ENCODE measurements around the gene GALNTL6. TPM values are rescaled to one million over a fixed set of nuclear protein-coding genes. Genes with fewer than 3 reads are reported as not detected.
"Not testable (repeated sequence)": the region's sequence is repeated elsewhere in the genome, so short reads cannot be mapped to it uniquely, and the experiment has no call there.

GALNTL6 gene
- total RNA-seq, 2 donors from 2014 or later = 0.08 TPM; not detected in 1

DNA sequence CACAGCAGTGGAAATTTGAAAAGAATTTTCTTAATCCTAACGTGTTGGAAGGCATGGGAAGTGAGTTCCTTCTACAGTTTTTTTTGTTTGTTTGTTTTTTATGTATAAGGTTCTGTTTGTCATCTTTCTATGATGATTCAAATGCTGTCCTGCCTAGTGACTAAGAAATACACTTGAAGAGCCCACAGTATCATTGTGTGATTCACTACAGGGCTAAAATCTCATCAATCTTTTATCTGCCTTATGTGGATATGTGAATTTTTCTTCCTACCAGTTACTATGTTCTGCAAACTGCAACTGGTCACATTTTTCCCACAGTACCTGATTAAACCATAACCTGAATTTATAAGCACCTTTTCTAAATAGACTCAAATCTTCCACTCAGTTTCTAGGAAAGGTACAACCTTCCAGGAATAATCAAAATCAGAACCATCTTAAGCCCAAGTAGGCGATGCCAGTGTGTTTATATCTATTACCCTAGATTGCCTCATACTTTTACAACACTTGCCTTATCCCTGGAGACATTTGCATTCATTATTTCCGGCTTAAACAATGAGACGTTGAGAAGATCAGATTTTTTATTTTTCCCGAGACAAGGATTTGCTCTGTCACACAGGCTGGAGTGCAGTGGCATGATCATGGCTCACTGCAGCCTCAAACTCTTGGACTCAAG is 1140.8 kb downstream of the GALNTL6 start:
- no peaks in the 10 kb centered on the region for H3K4me1 ChIP-seq
- no peaks in the 10 kb centered on the region for H3K36me3 ChIP-seq
- no peak for DNase-seq (ENCODE audit: low spot score)
- H3K9me3 ChIP-seq = no peaks in the 10 kb centered on the region
- H3K4me3 ChIP-seq = no peak overlapping the region
- no peak for TF ChIP-seq CTCF (IDR thresholded peaks at IDR 0.05)
- no peaks in the 10 kb centered on the region for H3K27me3 ChIP-seq
- H3K27ac ChIP-seq = no peak overlapping the region

GRCh38 chr4:172956340-172956739 is 1143.1 kb downstream of the GALNTL6 start:
- H3K9me3 ChIP-seq; H3K36me3 ChIP-seq; H3K27me3 ChIP-seq; DNase-seq (ENCODE audit: low spot score); H3K27ac ChIP-seq; H3K4me3 ChIP-seq; H3K4me1 ChIP-seq: not testable (repeated sequence)

DNA sequence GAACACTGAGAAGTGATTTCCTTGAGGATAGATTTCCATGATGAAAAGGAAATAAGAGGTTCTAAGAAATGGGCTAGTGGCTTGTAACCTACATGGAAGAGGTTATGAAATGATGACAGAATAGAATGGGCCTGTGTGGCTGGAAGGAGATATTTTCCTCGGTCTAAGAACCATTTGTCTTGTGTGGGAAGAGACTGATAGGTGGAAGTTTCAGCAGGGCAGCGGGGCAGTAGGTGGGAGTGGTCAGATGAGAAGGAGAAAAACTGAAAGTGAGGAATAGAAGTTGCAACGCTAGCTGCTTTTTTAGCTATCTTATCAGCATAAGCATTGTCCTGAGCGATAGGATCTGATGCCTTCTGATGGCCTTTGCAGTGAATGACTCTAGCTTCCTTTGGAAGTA is 1144.0 kb downstream of the GALNTL6 start:
- TF ChIP-seq CTCF (IDR thresholded peaks at IDR 0.05) = no peak
- Histone ChIP-seq H3K36me3 (no peaks in the 10 kb centered on the region), H3K4me1 (no peaks in the 10 kb centered on the region), H3K9me3 (no peaks in the 10 kb centered on the region), H3K27ac (no peak overlapping the region), H3K4me3 (no peak overlapping the region), H3K27me3 (no peaks in the 10 kb centered on the region)
- no peak for DNase-seq (ENCODE audit: low spot score)

GRCh38 chr4:172962564-172963353 is 1149.6 kb downstream of the GALNTL6 start:
- Histone ChIP-seq H3K27ac (no peak overlapping the region), H3K27me3 (no peaks in the 10 kb centered on the region), H3K9me3 (no peaks in the 10 kb centered on the region), H3K4me3 (no peak overlapping the region), H3K4me1 (no peaks in the 10 kb centered on the region), H3K36me3 (no peaks in the 10 kb centered on the region)
- DNase-seq (ENCODE audit: low spot score) = no peak
- TF ChIP-seq CTCF (IDR thresholded peaks at IDR 0.05) = no peak

GRCh38 chr4:172963498-172964294 is 1150.5 kb downstream of the GALNTL6 start:
- H3K4me1 ChIP-seq = no peaks in the 10 kb centered on the region
- H3K9me3 ChIP-seq = peaks cover 0 to 2% of the 10 kb centered on the region in 2 donors
- no peak overlapping the region for H3K4me3 ChIP-seq
- DNase-seq (ENCODE audit: low spot score) = no peak
- no peaks in the 10 kb centered on the region for H3K27me3 ChIP-seq
- H3K36me3 ChIP-seq = no peaks in the 10 kb centered on the region
- no peak for TF ChIP-seq CTCF (IDR thresholded peaks at IDR 0.05)
- H3K27ac ChIP-seq = no peak overlapping the region

DNA sequence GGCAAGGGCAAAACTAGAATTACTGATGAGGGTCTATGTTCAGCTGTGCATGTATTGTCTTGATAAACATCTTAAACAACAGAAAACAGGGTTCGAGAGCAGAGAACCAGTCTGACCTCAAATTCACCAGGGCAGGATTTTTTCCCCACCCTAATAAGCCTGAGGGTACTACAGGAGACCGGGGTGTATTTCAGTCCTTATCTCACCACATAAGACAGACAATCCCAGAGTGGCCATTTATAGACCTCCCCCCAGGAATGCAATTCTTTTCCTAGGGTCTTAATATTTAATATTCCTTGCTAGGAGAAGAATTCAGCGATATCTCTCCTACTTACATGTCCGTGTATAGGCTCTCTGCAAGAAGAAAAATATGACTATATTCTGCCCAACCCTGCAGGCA is 1157.0 kb downstream of the GALNTL6 start:
- H3K9me3 ChIP-seq = peaks cover 0 to 22% of the 10 kb centered on the region in 2 donors
- H3K4me3 ChIP-seq; H3K36me3 ChIP-seq; H3K4me1 ChIP-seq; H3K27me3 ChIP-seq; DNase-seq (ENCODE audit: low spot score); H3K27ac ChIP-seq: not testable (repeated sequence)
